Adrenal gland (tissue), 5 donors: ENCODE measurements around the gene SMAD7.

Source experiments
- POLR2A ChIP-seq, 2 donors: fragments of 450-650 bp; IDR thresholded peaks; one replicate each; pipeline ENCODE4 v1.6.1; 2017; ENCODE audit warnings: antibody characterized with exemption in 2 of 2, mild to moderate bottlenecking in 2 of 2, moderate library complexity in 1 of 2
- TF ChIP-seq, protein P1 (sequence below), 6 experiments: fragments of 450-650 bp in 4 of 6; fragments of 200-600 bp in 2 of 6; sonication (generic) in 1 of 6; IDR thresholded peaks; 1 replicate in 5 of 6; 2 replicates in 1 of 6; pipeline versions ENCODE4 v1.5.1 to v1.8.0; 2016 to 2021; ENCODE audit warnings: antibody characterized with exemption in 6 of 6, mild to moderate bottlenecking in 2 of 6, moderate library complexity in 1 of 6
- donor health status: DM: no; HTN: no; CAD: no.

- TF ChIP-seq, protein P1, sequence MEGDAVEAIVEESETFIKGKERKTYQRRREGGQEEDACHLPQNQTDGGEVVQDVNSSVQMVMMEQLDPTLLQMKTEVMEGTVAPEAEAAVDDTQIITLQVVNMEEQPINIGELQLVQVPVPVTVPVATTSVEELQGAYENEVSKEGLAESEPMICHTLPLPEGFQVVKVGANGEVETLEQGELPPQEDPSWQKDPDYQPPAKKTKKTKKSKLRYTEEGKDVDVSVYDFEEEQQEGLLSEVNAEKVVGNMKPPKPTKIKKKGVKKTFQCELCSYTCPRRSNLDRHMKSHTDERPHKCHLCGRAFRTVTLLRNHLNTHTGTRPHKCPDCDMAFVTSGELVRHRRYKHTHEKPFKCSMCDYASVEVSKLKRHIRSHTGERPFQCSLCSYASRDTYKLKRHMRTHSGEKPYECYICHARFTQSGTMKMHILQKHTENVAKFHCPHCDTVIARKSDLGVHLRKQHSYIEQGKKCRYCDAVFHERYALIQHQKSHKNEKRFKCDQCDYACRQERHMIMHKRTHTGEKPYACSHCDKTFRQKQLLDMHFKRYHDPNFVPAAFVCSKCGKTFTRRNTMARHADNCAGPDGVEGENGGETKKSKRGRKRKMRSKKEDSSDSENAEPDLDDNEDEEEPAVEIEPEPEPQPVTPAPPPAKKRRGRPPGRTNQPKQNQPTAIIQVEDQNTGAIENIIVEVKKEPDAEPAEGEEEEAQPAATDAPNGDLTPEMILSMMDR (IDR thresholded peaks at IDR 0.05), result no peak
- TF ChIP-seq POLR2A (IDR thresholded peaks at IDR 0.05), result no peak
Measured at GRCh38 chr18:48924630-48925490, 25.9 kb downstream of the SMAD7 start.
